WTC11 (cell line): ENCODE measurements around the gene CD96. TPM values are rescaled to one million over a fixed set of nuclear protein-coding genes. Genes with fewer than 3 reads are reported as not detected.

ENCODE experiments used
- ATAC-seq: fragments of 200-7000 bp; cut with Tn5 transposase; 2 replicates; pipeline ENCODE4 v1.10.0; 2021; ENCODE audit warnings: mild to moderate bottlenecking, moderate library complexity
- CTCF ChIA-PET: fragments of 300-600 bp; sonication (Branson Sonifier 250); formaldehyde crosslinking; loops from one replicate; lab custom pipeline; 2021; ENCODE audit warnings: antibody characterized with exemption; lab: Charles Lee
- POLR2A ChIA-PET: fragments of 350-600 bp; sonication (Branson Sonifier 250); formaldehyde crosslinking; loops from one replicate; lab custom pipeline; 2021; ENCODE audit warnings: antibody characterized with exemption; lab: Charles Lee
- DNase-seq: peaks from one replicate; pipeline ENCODE4 v3.0.0; 2021; ENCODE audit warnings: low spot score
- H3K27ac Mint-ChIP-seq: 2 replicates; pipeline ENCODE4 v1.8.0; 2021; ENCODE audit warnings: mixed read lengths
- H3K27me3 Mint-ChIP-seq: 2 replicates; pipeline ENCODE4 v1.8.0; 2021; ENCODE audit warnings: low read depth, mild to moderate bottlenecking, moderate library complexity, mixed read lengths
- H3K36me3 Mint-ChIP-seq: 2 replicates; pipeline ENCODE4 v1.8.0; 2021; ENCODE audit warnings: mixed read lengths
- H3K4me1 Mint-ChIP-seq: 2 replicates; pipeline ENCODE4 v1.8.0; 2022; ENCODE audit warnings: mixed read lengths
- H3K4me3 Mint-ChIP-seq: 2 replicates; pipeline ENCODE4 v1.8.0; 2021; ENCODE audit warnings: mild to moderate bottlenecking, moderate library complexity, mixed read lengths
- H3K9me3 Mint-ChIP-seq: 2 replicates; pipeline ENCODE4 v1.8.0; 2021; ENCODE audit warnings: mixed read lengths
- ATF1 ChIP-seq: sonication (generic); formaldehyde crosslinking; IDR thresholded peaks from 2 replicates; pipeline ENCODE4 v1.8.1; 2023; ENCODE audit warnings: mild to moderate bottlenecking, moderate library complexity, missing genetic modification reagents
- ATF2 ChIP-seq: sonication (generic); formaldehyde crosslinking; IDR thresholded peaks from 2 replicates; pipeline ENCODE4 v1.8.1; 2022; ENCODE audit warnings: low read depth, missing genetic modification reagents, borderline replicate concordance
- ATF6 ChIP-seq: sonication (generic); formaldehyde crosslinking; IDR thresholded peaks from 2 replicates; pipeline ENCODE4 v1.8.1; 2023; ENCODE audit warnings: mild to moderate bottlenecking, missing genetic modification reagents
- CDX4 ChIP-seq: fragments of 250-450 bp; sonication (Bioruptor Pico); IDR thresholded peaks from 2 replicates; pipeline ENCODE4 v1.9.0; 2021; ENCODE audit warnings: moderate library complexity, mild to moderate bottlenecking, inconsistent platforms, borderline replicate concordance
- CREM ChIP-seq: sonication (generic); formaldehyde crosslinking; IDR thresholded peaks from 2 replicates; pipeline ENCODE4 v1.8.1; 2022; ENCODE audit warnings: mild to moderate bottlenecking, missing genetic modification reagents, moderate library complexity
- ETV6 ChIP-seq: sonication (generic); formaldehyde crosslinking; IDR thresholded peaks from 2 replicates; pipeline ENCODE4 v1.8.1; 2022; ENCODE audit warnings: mild to moderate bottlenecking, missing genetic modification reagents
- FOXK1 ChIP-seq: sonication (generic); formaldehyde crosslinking; IDR thresholded peaks from 2 replicates; pipeline ENCODE4 v1.8.0; 2022; ENCODE audit warnings: mild to moderate bottlenecking, moderate library complexity, missing genetic modification reagents
- FOXP1 ChIP-seq: sonication (generic); formaldehyde crosslinking; IDR thresholded peaks from 2 replicates; pipeline ENCODE4 v1.8.0; 2022; ENCODE audit warnings: missing genetic modification reagents, mild to moderate bottlenecking, moderate library complexity, borderline replicate concordance
- GRHL2 ChIP-seq: fragments of 250-450 bp; sonication (Bioruptor Pico); IDR thresholded peaks from 2 replicates; pipeline ENCODE4 v1.8.0; 2022; ENCODE audit warnings: mild to moderate bottlenecking, moderate library complexity; ENCODE audit not compliant: insufficient replicate concordance, severe bottlenecking
- IRF1 ChIP-seq: sonication (generic); formaldehyde crosslinking; IDR thresholded peaks from 2 replicates; pipeline ENCODE4 v1.8.0; 2023; ENCODE audit warnings: missing genetic modification reagents
- KAT7 ChIP-seq: sonication (generic); formaldehyde crosslinking; IDR thresholded peaks from 2 replicates; pipeline ENCODE4 v1.8.1; 2023; ENCODE audit warnings: missing genetic modification reagents, mild to moderate bottlenecking, borderline replicate concordance
- NFE2L1 ChIP-seq: sonication (generic); formaldehyde crosslinking; IDR thresholded peaks from 2 replicates; pipeline ENCODE4 v1.8.1; 2023; ENCODE audit warnings: missing genetic modification reagents
- NR1H2 ChIP-seq: sonication (generic); formaldehyde crosslinking; IDR thresholded peaks from 2 replicates; pipeline ENCODE4 v1.9.0; 2021; ENCODE audit warnings: mild to moderate bottlenecking, moderate library complexity, missing genetic modification reagents
- TCF7 ChIP-seq: sonication (generic); formaldehyde crosslinking; IDR thresholded peaks from 2 replicates; pipeline ENCODE4 v1.8.0; 2022; ENCODE audit warnings: mild to moderate bottlenecking, low read depth, missing genetic modification reagents, moderate library complexity
- ZNF263 ChIP-seq: sonication (generic); formaldehyde crosslinking; IDR thresholded peaks from 2 replicates; pipeline ENCODE4 v1.8.1; 2022; ENCODE audit warnings: low read depth, mild to moderate bottlenecking, moderate library complexity, missing genetic modification reagents
- ZNF423 ChIP-seq: fragments of 250-450 bp; sonication (Bioruptor Pico); IDR thresholded peaks from 2 replicates; pipeline ENCODE4 v2.1.2; 2022; ENCODE audit warnings: mild to moderate bottlenecking, moderate library complexity
- ZNF671 ChIP-seq: fragments of 250-450 bp; sonication (Bioruptor Pico); IDR thresholded peaks from 2 replicates; pipeline ENCODE4 v1.8.0; 2021; ENCODE audit warnings: mild to moderate bottlenecking
- total RNA-seq: library from RNA; stranded (reverse); gene quantifications from 3 replicates; pipeline ENCODE4 v1.2.3, GENCODE V29; 2021
- TF ChIP-seq, protein P1 (sequence below): sonication (generic); formaldehyde crosslinking; IDR thresholded peaks from 2 replicates; pipeline ENCODE4 v1.8.1; 2023; ENCODE audit warnings: mild to moderate bottlenecking, missing genetic modification reagents, moderate library complexity
- TF ChIP-seq, protein P2 (sequence below): sonication (generic); formaldehyde crosslinking; IDR thresholded peaks from 2 replicates; pipeline ENCODE4 v1.8.1; 2022; ENCODE audit warnings: missing genetic modification reagents, borderline replicate concordance

Gene CD96
- total RNA-seq, 1 experiment from 2014 or later = 0.33 TPM

DNA sequence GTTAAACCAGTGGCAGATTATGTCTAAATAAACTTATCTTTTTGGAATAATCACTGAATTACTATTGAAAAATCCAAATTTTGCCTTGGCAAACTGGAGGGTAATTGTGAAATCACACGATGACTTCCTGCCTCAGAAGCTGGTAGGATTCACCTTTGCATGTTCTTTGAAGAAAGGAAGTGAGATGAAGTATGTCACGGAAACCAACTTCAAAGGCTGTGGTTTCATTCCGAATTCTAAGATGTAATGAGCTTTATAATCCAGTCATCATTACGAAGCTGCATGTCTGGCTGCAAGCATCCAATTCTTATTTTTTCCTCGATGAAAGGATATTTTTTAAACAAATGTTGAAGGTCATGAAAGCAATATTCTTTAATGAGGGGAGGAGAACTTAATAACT is 68.2 kb downstream of the CD96 start (continued):
- TF ChIP-seq, protein P1, sequence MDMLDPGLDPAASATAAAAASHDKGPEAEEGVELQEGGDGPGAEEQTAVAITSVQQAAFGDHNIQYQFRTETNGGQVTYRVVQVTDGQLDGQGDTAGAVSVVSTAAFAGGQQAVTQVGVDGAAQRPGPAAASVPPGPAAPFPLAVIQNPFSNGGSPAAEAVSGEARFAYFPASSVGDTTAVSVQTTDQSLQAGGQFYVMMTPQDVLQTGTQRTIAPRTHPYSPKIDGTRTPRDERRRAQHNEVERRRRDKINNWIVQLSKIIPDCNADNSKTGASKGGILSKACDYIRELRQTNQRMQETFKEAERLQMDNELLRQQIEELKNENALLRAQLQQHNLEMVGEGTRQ (CRISPR knock-in tag) = no peak
- no peak for TF ChIP-seq FOXP1 (CRISPR knock-in tag)
- no peak for TF ChIP-seq CDX4 (CRISPR knock-in tag)
- no peak for TF ChIP-seq GRHL2
- no peak for TF ChIP-seq FOXK1
- TF ChIP-seq ETV6 (CRISPR knock-in tag) = no peak
- TF ChIP-seq ATF1 (CRISPR knock-in tag) = no peak

- no peak for ATAC-seq
- ChIA-PET POLR2A (no interaction called here), CTCF (no interaction called here)
- H3K36me3 Mint-ChIP-seq = no peaks in the 10 kb centered on the region
- no peak overlapping the region for H3K4me3 Mint-ChIP-seq
- H3K27ac Mint-ChIP-seq = no peak overlapping the region
- TF ChIP-seq NR1H2 (CRISPR knock-in tag) (no peak), GRHL2 (no peak), TCF7 (CRISPR knock-in tag) (no peak), IRF1 (CRISPR knock-in tag) (no peak), KAT7 (CRISPR knock-in tag) (no peak), CREM (no peak), ZNF263 (no peak), ZNF423 (CRISPR knock-in tag) (no peak), ATF1 (CRISPR knock-in tag) (no peak), ATF6 (no peak), ZNF671 (CRISPR knock-in tag) (no peak), ATF2 (CRISPR knock-in tag) (no peak), NFE2L1 (no peak)
- TF ChIP-seq, protein P2, sequence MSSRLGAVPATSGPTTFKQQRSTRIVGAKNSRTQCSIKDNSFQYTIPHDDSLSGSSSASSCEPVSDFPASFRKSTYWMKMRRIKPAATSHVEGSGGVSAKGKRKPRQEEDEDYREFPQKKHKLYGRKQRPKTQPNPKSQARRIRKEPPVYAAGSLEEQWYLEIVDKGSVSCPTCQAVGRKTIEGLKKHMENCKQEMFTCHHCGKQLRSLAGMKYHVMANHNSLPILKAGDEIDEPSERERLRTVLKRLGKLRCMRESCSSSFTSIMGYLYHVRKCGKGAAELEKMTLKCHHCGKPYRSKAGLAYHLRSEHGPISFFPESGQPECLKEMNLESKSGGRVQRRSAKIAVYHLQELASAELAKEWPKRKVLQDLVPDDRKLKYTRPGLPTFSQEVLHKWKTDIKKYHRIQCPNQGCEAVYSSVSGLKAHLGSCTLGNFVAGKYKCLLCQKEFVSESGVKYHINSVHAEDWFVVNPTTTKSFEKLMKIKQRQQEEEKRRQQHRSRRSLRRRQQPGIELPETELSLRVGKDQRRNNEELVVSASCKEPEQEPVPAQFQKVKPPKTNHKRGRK (CRISPR knock-in tag) = no peak
- TF ChIP-seq, all 79 proteins: peak for 0
- H3K9me3 Mint-ChIP-seq = peaks cover 1% of the 10 kb centered on the region; the same call in 1 of the 2 replicates
- no peaks in the 10 kb centered on the region for H3K4me1 Mint-ChIP-seq
- H3K27me3 Mint-ChIP-seq = no peaks in the 10 kb centered on the region; the same call in 1 of the 2 replicates
- no peak for DNase-seq
These were observed 68.6 kb downstream of the CD96 start for GRCh38 chr3:111610612-111611054.
